GM21447 (cell line): ENCODE results near the gene WDR76.
A peak's percentile ranks its signal among the peaks of the same experiment; 100 is the strongest.
"Not testable (repeated sequence)": the region's sequence is repeated elsewhere in the genome, so short reads cannot be mapped to it uniquely, and the experiment has no call there.

Source experiments
- ATAC-seq: cut with Tn5 transposase; IDR thresholded peaks from one replicate; pipeline ENCODE4 v1.9.1; 2021; ENCODE audit not compliant: unreplicated experiment

WDR76 gene

DNA sequence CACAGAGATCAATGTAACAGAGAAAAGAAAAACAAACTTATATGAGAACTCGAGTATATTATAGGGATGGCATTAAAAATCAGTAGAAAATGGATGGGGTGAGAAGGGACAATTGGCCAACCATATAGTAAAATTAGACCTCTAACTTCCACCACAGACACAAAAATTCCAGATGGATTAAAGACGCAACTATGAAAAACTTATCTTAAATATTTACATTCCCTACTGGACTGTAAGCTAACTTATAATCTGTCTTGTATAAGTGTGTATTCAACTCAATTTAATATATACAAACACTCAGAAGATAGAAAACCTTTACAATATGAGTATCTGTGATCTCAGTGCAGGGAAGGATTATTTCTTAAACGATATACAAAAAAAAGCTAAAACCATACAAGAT, 5.3 kb upstream of the WDR76 start:
- no peak for ATAC-seq

- ATAC-seq, result peak; percentile 71
Measured at GRCh38 chr15:43824302-43825246, 2.2 kb upstream of the WDR76 start, which contains the start of gene MFAP1. TSS of gene MFAP1 (minus strand) at chr15:43824690. CDS start at chr15:43824569, 121 bp downstream.

DNA sequence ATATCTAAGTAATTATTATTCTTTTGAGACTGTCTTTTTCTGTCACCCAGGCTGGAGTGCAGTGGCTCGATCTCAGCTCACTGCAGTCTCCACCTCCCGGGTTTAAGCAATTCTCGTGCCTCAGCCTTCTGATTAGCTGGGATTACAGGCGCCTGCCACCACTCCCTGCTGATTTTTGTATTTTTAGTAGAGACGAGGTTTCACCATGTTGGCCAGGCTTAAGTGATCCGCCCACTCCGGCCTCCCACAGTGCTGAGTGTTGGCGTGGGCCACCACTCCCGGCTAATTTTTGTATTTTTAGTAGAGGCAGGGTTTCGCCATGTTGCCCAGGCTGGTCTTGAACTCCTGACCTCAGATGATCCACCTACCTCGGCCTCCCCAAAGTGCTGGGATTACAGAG, 1.5 kb upstream of the WDR76 start:
- not testable (repeated sequence) for ATAC-seq

- ATAC-seq, result no peak
Measured at GRCh38 chr15:43826029-43826507, 734 bp upstream of the WDR76 start.

- no peak for ATAC-seq
Measured at GRCh38 chr15:43828061-43828657, 1.4 kb downstream of the WDR76 start.

GRCh38 chr15:43829951-43830540, 3.2 kb downstream of the WDR76 start:
- ATAC-seq, result not testable (repeated sequence)

DNA sequence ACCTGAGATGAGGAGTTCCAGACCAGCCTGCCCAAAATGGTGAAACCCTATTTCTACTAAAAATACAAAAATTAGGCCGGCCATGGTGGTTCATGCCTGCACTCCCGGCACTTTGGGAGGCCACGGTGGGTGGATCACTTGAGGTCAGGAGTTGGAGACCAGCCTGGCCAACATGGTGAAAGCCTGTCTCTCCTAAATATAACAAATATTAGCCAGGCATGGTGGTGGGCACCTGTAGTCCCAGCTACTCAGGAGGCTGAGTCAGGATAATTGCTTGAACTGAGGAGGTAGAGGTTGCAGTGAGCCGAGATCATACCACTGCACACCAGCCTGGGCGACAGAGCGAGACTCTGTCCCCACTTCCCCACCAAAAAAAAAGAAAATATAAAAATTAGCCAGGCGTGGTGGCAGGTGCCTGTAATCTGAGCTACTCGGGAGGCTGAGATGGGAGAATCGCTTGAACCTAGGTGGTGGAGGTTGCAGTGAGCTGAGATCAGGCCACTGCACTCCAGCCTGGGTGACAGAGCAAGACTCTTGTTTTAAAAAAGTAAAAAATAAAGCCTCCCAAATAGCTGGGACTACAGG, 4.0 kb downstream of the WDR76 start:
- ATAC-seq, result not testable (repeated sequence)

DNA sequence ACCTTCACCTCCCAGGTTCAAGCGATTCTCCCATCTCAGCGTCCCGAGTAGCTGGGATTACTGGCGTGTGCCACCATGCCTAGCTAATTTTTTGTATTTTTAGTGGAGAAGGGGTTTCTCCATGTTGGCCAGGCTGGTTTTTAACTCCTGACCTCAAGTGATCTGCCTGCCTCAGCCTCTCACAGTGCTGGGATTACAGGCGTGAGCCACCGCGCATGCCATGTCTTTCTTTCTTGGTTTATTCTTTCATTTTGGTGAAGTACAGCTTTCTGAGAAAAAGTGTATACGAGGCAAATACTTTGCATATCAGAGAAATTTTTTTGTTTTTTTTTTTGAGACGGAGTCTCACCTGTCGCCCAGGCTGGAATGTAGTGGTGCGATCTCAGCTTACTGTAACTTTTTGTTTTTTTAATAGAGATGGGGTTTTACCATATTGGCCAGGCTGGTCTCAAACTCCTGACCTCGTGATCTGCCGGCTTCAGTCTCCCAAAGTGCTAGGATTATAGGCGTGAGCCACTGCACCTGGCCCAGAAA, 4.8 kb downstream of the WDR76 start:
- ATAC-seq, result not testable (repeated sequence)

DNA sequence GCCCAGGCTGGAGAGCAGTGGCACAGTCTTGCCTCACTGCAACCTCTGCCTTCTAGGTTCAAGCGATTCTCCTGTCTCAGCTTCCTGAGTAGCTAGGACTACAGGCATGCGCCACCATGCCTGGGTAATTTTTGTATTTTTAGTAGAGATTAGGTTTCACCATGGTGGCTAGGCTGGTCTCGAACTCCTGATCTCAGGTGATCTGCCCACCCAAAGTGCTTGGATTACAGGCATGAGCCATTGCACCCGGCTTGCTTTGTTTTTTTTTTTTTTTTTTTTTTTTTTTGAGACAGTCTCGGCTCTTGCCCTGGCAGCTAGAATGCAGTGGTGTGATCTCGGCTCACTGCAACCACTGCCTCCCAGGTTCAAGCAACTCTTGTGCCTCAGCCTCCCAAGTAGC, 5.7 kb downstream of the WDR76 start:
- not testable (repeated sequence) for ATAC-seq

- no peak for ATAC-seq
Measured at GRCh38 chr15:43845421-43845820, 18.6 kb downstream of the WDR76 start.

DNA sequence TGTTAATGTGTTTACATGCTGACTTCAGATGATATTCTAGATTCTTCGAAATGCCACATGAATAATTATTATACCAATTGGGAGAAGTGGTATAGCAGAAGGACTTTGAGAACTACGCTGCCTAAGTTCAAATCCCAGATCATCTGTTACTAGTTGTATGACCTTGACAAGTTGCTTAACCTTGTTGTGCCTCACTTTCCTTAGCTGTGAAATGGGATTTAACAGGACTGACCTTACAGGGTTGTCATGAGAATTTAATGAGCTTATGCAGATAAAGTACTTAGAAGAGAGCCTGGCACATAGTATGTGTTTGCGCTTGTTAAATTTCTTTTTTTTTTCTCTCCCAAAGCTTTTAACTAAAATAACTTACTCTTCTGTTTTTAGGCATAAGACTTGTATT, 24.4 kb downstream of the WDR76 start:
- no peak for ATAC-seq

GRCh38 chr15:43852607-43853006, 25.8 kb downstream of the WDR76 start:
- ATAC-seq, result no peak

DNA sequence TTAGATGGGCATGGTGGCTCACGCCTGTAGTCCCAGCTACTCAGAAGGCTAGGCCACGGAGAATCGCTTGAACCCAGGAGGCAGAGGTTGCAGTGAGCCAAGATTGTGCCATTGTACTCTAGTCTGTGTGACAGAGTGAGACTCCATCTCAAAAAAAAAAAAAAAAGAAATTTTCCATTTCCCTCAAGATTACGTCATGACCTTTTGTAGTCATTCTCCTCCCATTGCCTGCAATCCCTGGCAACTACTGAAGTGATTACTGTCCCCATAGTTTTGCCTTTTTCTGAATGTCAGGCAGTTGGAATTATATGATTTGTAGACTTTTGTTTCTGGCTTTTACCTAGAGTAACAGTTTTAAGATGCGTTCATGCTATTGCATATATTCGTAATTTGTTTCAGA, 28.0 kb downstream of the WDR76 start:
- no peak for ATAC-seq

GRCh38 chr15:43859546-43859945, 32.7 kb downstream of the WDR76 start:
- ATAC-seq, result no peak

DNA sequence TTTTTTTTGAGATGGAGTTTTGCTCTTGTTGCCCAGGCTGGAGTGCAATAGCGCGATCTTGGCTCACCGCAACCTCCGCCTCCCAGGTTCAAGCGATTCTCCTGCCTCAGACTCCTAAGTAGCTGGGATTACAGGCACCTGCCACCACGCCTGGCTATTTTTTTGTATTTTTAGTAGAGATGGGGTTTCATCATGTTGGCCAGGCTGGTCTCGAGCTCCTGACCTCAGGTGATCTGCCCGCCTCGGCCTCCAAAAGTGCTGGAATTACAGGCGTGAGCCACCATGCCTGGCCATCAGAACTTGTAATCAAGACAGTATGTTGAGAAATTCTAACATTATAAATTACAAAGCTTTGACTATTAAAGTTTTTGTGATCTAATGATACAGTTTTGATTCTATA, 39.8 kb downstream of the WDR76 start:
- ATAC-seq, result not testable (repeated sequence)

GRCh38 chr15:43867096-43867495, 40.3 kb downstream of the WDR76 start:
- no peak for ATAC-seq

GRCh38 chr15:43868406-43868805, 41.6 kb downstream of the WDR76 start:
- no peak for ATAC-seq

- no peak for ATAC-seq
Measured at GRCh38 chr15:43871835-43872234, 45.0 kb downstream of the WDR76 start.

DNA sequence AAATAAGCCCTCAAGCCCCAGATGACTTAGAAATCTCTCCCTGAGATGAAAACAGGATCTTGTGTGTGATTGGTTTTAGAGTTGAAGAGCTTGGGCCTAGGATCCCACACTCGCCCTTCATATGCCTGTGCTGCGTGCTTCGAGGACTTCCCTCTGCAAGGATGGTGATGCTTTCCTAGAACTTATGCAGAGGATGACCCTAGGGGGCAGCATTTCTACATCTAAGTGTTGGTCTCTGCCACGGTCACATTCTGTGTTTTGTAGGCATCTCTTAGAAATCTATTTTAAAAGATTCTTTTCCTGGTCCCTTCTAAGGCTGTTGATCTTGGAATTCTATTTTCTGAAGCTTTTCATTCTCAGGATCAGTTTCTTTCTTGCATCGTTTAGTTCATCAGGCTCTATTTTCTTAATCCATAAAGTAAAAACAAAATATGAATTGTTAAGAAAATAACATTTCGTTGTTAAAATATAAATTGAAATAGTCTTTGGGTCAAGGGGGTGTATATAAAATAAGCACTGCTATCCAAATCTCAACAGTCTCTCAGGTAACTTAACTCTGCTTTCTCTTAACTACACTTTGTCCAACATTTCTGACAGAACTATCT, 45.7 kb downstream of the WDR76 start:
- ATAC-seq, result no peak

DNA sequence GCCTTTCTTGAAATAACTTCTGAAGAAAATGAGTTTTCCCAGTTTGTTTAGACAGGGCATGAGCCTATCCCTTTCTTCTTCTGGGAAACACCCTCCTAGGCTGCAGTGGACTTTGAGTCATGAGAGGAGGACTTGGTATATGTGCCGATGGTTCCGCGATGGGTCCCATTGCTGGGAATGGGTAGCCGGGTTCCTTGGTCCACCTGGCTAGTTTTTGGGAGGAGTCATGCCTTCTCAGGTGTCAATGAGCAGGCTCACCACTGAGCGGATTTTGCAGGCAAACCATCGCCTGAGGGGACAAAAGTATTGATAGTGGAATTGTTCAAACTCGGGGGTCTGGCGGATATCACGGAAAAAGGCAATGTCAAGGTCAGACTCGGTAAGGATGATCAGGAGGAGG, 46.8 kb downstream of the WDR76 start:
- no peak for ATAC-seq

GRCh38 chr15:43876872-43877271, 50.1 kb downstream of the WDR76 start:
- ATAC-seq, result no peak
